CD4-positive, CD25-positive, alpha-beta regulatory T cell (primary cell): ENCODE data around the gene SLC13A2. TPM values are rescaled to one million over a fixed set of nuclear protein-coding genes. Genes with fewer than 3 reads are reported as not detected.

ENCODE experiments used
- ATAC-seq, 2 donors: fragments of 150-1000 bp; cut with Tn5 transposase; one replicate each; pipeline ENCODE4 v1.10.0; 2021; ENCODE audit warnings: low read depth in 2 of 2, moderate number of reproducible peaks in 2 of 2, moderate library complexity in 1 of 2
- DNase-seq, 3 donors: peaks; one replicate each; pipeline versions ENCODE4 v3.0.0 to v3.0.0-alpha.2; 2012 to 2022; ENCODE audit warnings: mixed read lengths in 1 of 3
- H3K27ac ChIP-seq: one replicate; pipeline ENCODE4 v1.7.0; 2013; ENCODE audit warnings: mild to moderate bottlenecking, low read length; ENCODE audit not compliant: insufficient read depth, poor library complexity, severe bottlenecking
- H3K27me3 ChIP-seq: one replicate; pipeline ENCODE4 v1.7.0; 2013; ENCODE audit warnings: low read length; ENCODE audit not compliant: control insufficient read depth, insufficient read depth
- H3K36me3 ChIP-seq: one replicate; pipeline ENCODE4 v1.7.0; 2013; ENCODE audit warnings: mild to moderate bottlenecking, low read length, moderate library complexity; ENCODE audit not compliant: control insufficient read depth, insufficient read depth
- H3K4me1 ChIP-seq: 2 replicates; pipeline ENCODE4 v1.7.0; 2013; ENCODE audit warnings: mild to moderate bottlenecking, low read length; ENCODE audit not compliant: insufficient read depth, control insufficient read depth, poor library complexity, severe bottlenecking
- H3K4me3 ChIP-seq: one replicate; pipeline ENCODE4 v1.7.0; 2013; ENCODE audit warnings: low read depth, mild to moderate bottlenecking, low read length, moderate library complexity
- H3K9me3 ChIP-seq, 2 experiments: 1 replicate in 1 of 2; 2 replicates in 1 of 2; pipeline ENCODE4 v1.7.0; 2013; ENCODE audit warnings: low read length in 2 of 2, mild to moderate bottlenecking in 1 of 2, moderate library complexity in 1 of 2; ENCODE audit not compliant: control insufficient read depth in 2 of 2
- H3K27ac Mint-ChIP-seq, 3 donors: one replicate each; pipeline ENCODE4 v1.8.0; 2020 to 2022; ENCODE audit warnings: mild to moderate bottlenecking in 3 of 3, mixed read lengths in 3 of 3, moderate library complexity in 2 of 3
- H3K27me3 Mint-ChIP-seq: one replicate; pipeline ENCODE4 v1.8.0; 2022; ENCODE audit warnings: mild to moderate bottlenecking, mixed read lengths
- H3K36me3 Mint-ChIP-seq: one replicate; pipeline ENCODE4 v1.8.0; 2020; ENCODE audit warnings: mixed read lengths
- H3K4me1 Mint-ChIP-seq, 4 donors: one replicate each; pipeline ENCODE4 v1.8.0; 2020 to 2022; ENCODE audit warnings: mixed read lengths in 4 of 4, mild to moderate bottlenecking in 1 of 4
- H3K4me3 Mint-ChIP-seq, 4 donors: one replicate each; pipeline ENCODE4 v1.8.0; 2020 to 2022; ENCODE audit warnings: mild to moderate bottlenecking in 4 of 4, mixed read lengths in 4 of 4, moderate library complexity in 3 of 4
- H3K9me3 Mint-ChIP-seq, 7 donors: one replicate each; pipeline ENCODE4 v1.8.0; 2020 to 2022; ENCODE audit warnings: mixed read lengths in 7 of 7, mild to moderate bottlenecking in 3 of 7, moderate library complexity in 2 of 7
- polyA plus RNA-seq, 4 donors: library from polyadenylated mRNA; unstranded; fragments of 300-500 nt; fragmentation: Illumina TruSeq; gene quantifications; one replicate each; pipeline ENCODE4 v1.2.3, GENCODE V29; 2021
- total RNA-seq: library from RNA; stranded (reverse); gene quantifications from one replicate; pipeline ENCODE4 v1.2.3, GENCODE V29; 2022

SLC13A2 gene
- total and polyA plus RNA-seq, 5 donors from 2014 or later: not detected

- peak overlapping the region in 1 of 3 donors; percentile 76 for H3K27ac Mint-ChIP-seq
- no peaks in the 10 kb centered on the region for H3K36me3 ChIP-seq
- H3K27me3 ChIP-seq: no peaks in the 10 kb centered on the region
- H3K27ac ChIP-seq: no peak overlapping the region
- no peaks in the 10 kb centered on the region for H3K27me3 Mint-ChIP-seq
- H3K4me1 ChIP-seq: no peaks in the 10 kb centered on the region
- no peak for DNase-seq
- H3K9me3 ChIP-seq: no peaks in the 10 kb centered on the region
- H3K9me3 Mint-ChIP-seq: peaks cover 0 to 1% (median 0%) of the 10 kb centered on the region in 7 donors
- H3K4me3 Mint-ChIP-seq: no peak overlapping the region
- H3K4me3 ChIP-seq: no peak overlapping the region
- peaks cover 6 to 15% (median 10%) of the 10 kb centered on the region in 4 donors for H3K4me1 Mint-ChIP-seq
- H3K36me3 Mint-ChIP-seq: no peaks in the 10 kb centered on the region
- ATAC-seq: no peak
Observed at GRCh38 chr17:28472871-28473497, 460 bp upstream of the SLC13A2 start.

GRCh38 chr17:28474111-28474531 is 677 bp downstream of the SLC13A2 start:
- H3K9me3 ChIP-seq: no peaks in the 10 kb centered on the region
- H3K36me3 ChIP-seq: no peaks in the 10 kb centered on the region
- peak overlapping the region in 1 of 3 donors; percentile 76 for H3K27ac Mint-ChIP-seq
- peaks cover 0 to 1% (median 0%) of the 10 kb centered on the region in 7 donors for H3K9me3 Mint-ChIP-seq
- no peak overlapping the region for H3K4me3 Mint-ChIP-seq
- no peaks in the 10 kb centered on the region for H3K4me1 ChIP-seq
- DNase-seq (no peak), ATAC-seq (no peak)
- H3K27me3 Mint-ChIP-seq: no peaks in the 10 kb centered on the region
- H3K4me3 ChIP-seq: no peak overlapping the region
- no peak overlapping the region for H3K27ac ChIP-seq
- peaks cover 0 to 7% (median 7%) of the 10 kb centered on the region in 4 donors for H3K4me1 Mint-ChIP-seq
- no peaks in the 10 kb centered on the region for H3K36me3 Mint-ChIP-seq
- no peaks in the 10 kb centered on the region for H3K27me3 ChIP-seq

- Histone ChIP-seq H3K4me3 (no peak overlapping the region), H3K27me3 (no peaks in the 10 kb centered on the region), H3K9me3 (no peaks in the 10 kb centered on the region), H3K36me3 (no peaks in the 10 kb centered on the region), H3K4me1 (no peaks in the 10 kb centered on the region), H3K27ac (no peak overlapping the region)
- no peak for ATAC-seq
- peak in 1 of 3 donors; percentile 12 for DNase-seq
- Mint-ChIP-seq H3K36me3 (no peaks in the 10 kb centered on the region), H3K27me3 (no peaks in the 10 kb centered on the region), H3K4me3 (no peak overlapping the region), H3K9me3 (peaks cover 0 to 1% (median 0%) of the 10 kb centered on the region in 7 donors), H3K27ac (peak overlapping the region in 1 of 3 donors; percentile 18), H3K4me1 (peaks cover 0 to 7% (median 3%) of the 10 kb centered on the region in 4 donors)
Observed at GRCh38 chr17:28475151-28475900, 1.9 kb downstream of the SLC13A2 start.

- no peaks in the 10 kb centered on the region for H3K4me1 ChIP-seq
- Mint-ChIP-seq H3K36me3 (no peaks in the 10 kb centered on the region), H3K27ac (no peak overlapping the region), H3K4me3 (no peak overlapping the region), H3K27me3 (no peaks in the 10 kb centered on the region), H3K4me1 (peaks cover 0 to 7% (median 3%) of the 10 kb centered on the region in 4 donors), H3K9me3 (peaks cover 0 to 1% (median 0%) of the 10 kb centered on the region in 7 donors)
- no peak for ATAC-seq
- no peaks in the 10 kb centered on the region for H3K27me3 ChIP-seq
- no peak overlapping the region for H3K4me3 ChIP-seq
- no peaks in the 10 kb centered on the region for H3K36me3 ChIP-seq
- no peak for DNase-seq
- no peak overlapping the region for H3K27ac ChIP-seq
- no peaks in the 10 kb centered on the region for H3K9me3 ChIP-seq
Observed at GRCh38 chr17:28476076-28476865, 2.8 kb downstream of the SLC13A2 start.

GRCh38 chr17:28477928-28478327 is 4.5 kb downstream of the SLC13A2 start:
- DNase-seq: no peak

GRCh38 chr17:28478712-28479615 is 5.5 kb downstream of the SLC13A2 start:
- no peaks in the 10 kb centered on the region for H3K36me3 Mint-ChIP-seq
- no peaks in the 10 kb centered on the region for H3K27me3 Mint-ChIP-seq
- Histone ChIP-seq H3K4me1 (no peaks in the 10 kb centered on the region), H3K36me3 (no peaks in the 10 kb centered on the region), H3K9me3 (no peaks in the 10 kb centered on the region), H3K4me3 (no peak overlapping the region), H3K27ac (no peak overlapping the region), H3K27me3 (no peaks in the 10 kb centered on the region)
- H3K27ac Mint-ChIP-seq: no peak overlapping the region
- no peak for ATAC-seq
- no peak overlapping the region for H3K4me3 Mint-ChIP-seq
- no peaks in the 10 kb centered on the region for H3K9me3 Mint-ChIP-seq
- H3K4me1 Mint-ChIP-seq: peaks cover 0 to 7% (median 3%) of the 10 kb centered on the region in 4 donors
- no peak for DNase-seq

More at GRCh38 chr17:28477928-28478327, 4.5 kb downstream of the SLC13A2 start:
- Mint-ChIP-seq H3K27me3 (no peaks in the 10 kb centered on the region), H3K4me1 (peaks cover 0 to 7% (median 3%) of the 10 kb centered on the region in 4 donors), H3K36me3 (no peaks in the 10 kb centered on the region), H3K4me3 (no peak overlapping the region), H3K9me3 (peaks cover 0 to 1% (median 0%) of the 10 kb centered on the region in 7 donors), H3K27ac (peak overlapping the region in 2 of 3 donors; percentile 50 to 83)
- no peak overlapping the region for H3K27ac ChIP-seq
- no peak for ATAC-seq
- no peaks in the 10 kb centered on the region for H3K27me3 ChIP-seq
- no peak overlapping the region for H3K4me3 ChIP-seq
- H3K36me3 ChIP-seq: no peaks in the 10 kb centered on the region
- no peaks in the 10 kb centered on the region for H3K4me1 ChIP-seq
- no peaks in the 10 kb centered on the region for H3K9me3 ChIP-seq

- no peaks in the 10 kb centered on the region for H3K27me3 Mint-ChIP-seq
- Histone ChIP-seq H3K27ac (no peak overlapping the region), H3K4me3 (no peak overlapping the region), H3K4me1 (no peaks in the 10 kb centered on the region), H3K27me3 (no peaks in the 10 kb centered on the region), H3K36me3 (no peaks in the 10 kb centered on the region), H3K9me3 (no peaks in the 10 kb centered on the region)
- H3K27ac Mint-ChIP-seq: no peak overlapping the region
- H3K36me3 Mint-ChIP-seq: no peaks in the 10 kb centered on the region
- no peak overlapping the region for H3K4me3 Mint-ChIP-seq
- H3K4me1 Mint-ChIP-seq: peaks cover 0 to 9% (median 2%) of the 10 kb centered on the region in 4 donors
- ATAC-seq: no peak
- no peaks in the 10 kb centered on the region for H3K9me3 Mint-ChIP-seq
- no peak for DNase-seq
Observed at GRCh38 chr17:28480278-28480677, 6.8 kb downstream of the SLC13A2 start.
